HepG2 (cell line): ENCODE measurements around the gene CCT6A. TPM values are rescaled to one million over a fixed set of nuclear protein-coding genes. Genes with fewer than 3 reads are reported as not detected.
A peak's percentile ranks its signal among the peaks of the same experiment; 100 is the strongest.
"Not testable (repeated sequence)": the region's sequence is repeated elsewhere in the genome, so short reads cannot be mapped to it uniquely, and the experiment has no call there.

Experiments used
- ATAC-seq: fragments of 200-7000 bp; cut with Tn5 transposase; 3 replicates; pipeline ENCODE4 v1.9.1; 2020; ENCODE audit warnings: mild to moderate bottlenecking, moderate library complexity
- BruUV-seq: library from RNA; stranded (reverse); fragments of 400-500 nt; replicated peaks from 2 replicates; lab custom pipeline; 2021; lab: Mats Ljungman, UMichigan
- CTCF ChIA-PET: fragments of 300-600 bp; formaldehyde crosslinking; extraction: SDS; loops from one replicate; lab custom pipeline; 2021; ENCODE audit warnings: low total read pairs, inconsistent platforms, low intra/inter-chr PET ratio; lab: Yijun Ruan, JAX
- POLR2A ChIA-PET: fragments of 350-600 bp; sonication (Branson Sonifier 250); formaldehyde crosslinking; loops from one replicate; lab custom pipeline; 2020; ENCODE audit warnings: antibody characterized with exemption, inconsistent platforms; lab: Yijun Ruan, JAX
- DNase-seq: peaks from one replicate; pipeline ENCODE4 v3.0.0-alpha.2; 2015; ENCODE audit warnings: low spot score
- FAIRE-seq: peaks from 3 replicates; lab custom pipeline; 2011; peaks lifted over from hg19 to GRCh38; lab: Jason Lieb, UNC
- H2AFZ ChIP-seq: one replicate; pipeline ENCODE4 v1.6.1; 2011; ENCODE audit warnings: low read length, inconsistent platforms
- H3K27ac ChIP-seq: fragments of 300-600 bp; 3 replicates; pipeline ENCODE4 v1.8.0; 2011; ENCODE audit warnings: mixed run types, mild to moderate bottlenecking, mixed read lengths, low read length, inconsistent platforms; ENCODE audit not compliant: insufficient read depth; ENCODE audit errors: extremely low read length
- H3K27me3 ChIP-seq, 2 experiments: fragments of 200-600 bp in 1 of 2; 2 replicates in 1 of 2; 3 replicates in 1 of 2; pipeline versions ENCODE4 v1.6.0 to v1.8.0; 2011; ENCODE audit warnings: low read length in 2 of 2, mild to moderate bottlenecking in 2 of 2, moderate library complexity in 2 of 2, inconsistent platforms in 1 of 2; ENCODE audit not compliant: insufficient read depth in 2 of 2, control insufficient read depth in 1 of 2
- H3K36me3 ChIP-seq, 2 experiments: fragments of 200-600 bp in 1 of 2; replicated peaks in 1 of 2; 2 replicates in 1 of 2; 3 replicates in 1 of 2; pipeline versions ENCODE4 v1.5.1 to v1.8.0; 2011; ENCODE audit warnings: low read length in 2 of 2, inconsistent platforms in 1 of 2; ENCODE audit not compliant: insufficient read depth in 2 of 2, control insufficient read depth in 1 of 2
- H3K4me1 ChIP-seq: 2 replicates; pipeline ENCODE4 v1.5.1; 2012; ENCODE audit warnings: low read length, inconsistent platforms; ENCODE audit not compliant: insufficient read depth
- H3K4me2 ChIP-seq: 2 replicates; pipeline ENCODE4 v1.6.0; 2011; ENCODE audit warnings: low read depth, low read length, inconsistent platforms
- H3K4me3 ChIP-seq, 3 experiments: fragments of 200-600 bp in 1 of 3; sonication (generic), shearing (Covaris generic) in 1 of 3; replicated peaks in 1 of 3; 2 replicates each; pipeline ENCODE4 v1.5.1; 2011 to 2016; ENCODE audit warnings: low read length in 3 of 3, inconsistent platforms in 2 of 3, low read depth in 2 of 3, mild to moderate bottlenecking in 2 of 3, control low read depth in 1 of 3, mixed read lengths in 1 of 3; ENCODE audit not compliant: insufficient read depth in 1 of 3
- H3K79me2 ChIP-seq: one replicate; pipeline ENCODE4 v1.6.1; 2011; ENCODE audit warnings: low read length, inconsistent platforms; ENCODE audit not compliant: insufficient read depth
- H3K9ac ChIP-seq: 2 replicates; pipeline ENCODE4 v1.6.0; 2011; ENCODE audit warnings: mild to moderate bottlenecking, low read depth, low read length, inconsistent platforms; ENCODE audit not compliant: insufficient read depth
- H3K9me3 ChIP-seq: 2 replicates; pipeline ENCODE4 v1.5.1; 2012; ENCODE audit warnings: mild to moderate bottlenecking, low read length
- H4K20me1 ChIP-seq: 2 replicates; pipeline ENCODE4 v1.6.0; 2011; ENCODE audit warnings: inconsistent platforms, mild to moderate bottlenecking, low read length, moderate library complexity; ENCODE audit not compliant: insufficient read depth
- CEBPG ChIP-seq: IDR thresholded peaks from 2 replicates; pipeline ENCODE4 v1.6.1; 2016
- MEF2D ChIP-seq: sonication (generic); formaldehyde crosslinking; IDR thresholded peaks from 2 replicates; pipeline ENCODE4 v1.5.1; 2020; ENCODE audit warnings: mild to moderate bottlenecking, missing genetic modification reagents
- RCOR2 ChIP-seq: IDR thresholded peaks from 2 replicates; pipeline ENCODE4 v1.6.1; 2016; ENCODE audit warnings: missing biosample characterization, missing genetic modification reagents
- ZBTB33 ChIP-seq: sonication (generic); formaldehyde crosslinking; IDR thresholded peaks from 2 replicates; pipeline ENCODE4 v1.4.0; 2020; ENCODE audit warnings: missing genetic modification reagents
- ZMYM3 ChIP-seq: sonication (generic); formaldehyde crosslinking; IDR thresholded peaks from 2 replicates; pipeline ENCODE4 v1.5.1; 2020; ENCODE audit warnings: mild to moderate bottlenecking, missing genetic modification reagents
- ZNF292 ChIP-seq: sonication (generic); formaldehyde crosslinking; IDR thresholded peaks from 2 replicates; pipeline ENCODE4 v1.8.1; 2022; ENCODE audit warnings: mild to moderate bottlenecking, low read depth, missing genetic modification reagents, borderline replicate concordance
- WGBS: methylation state at CpG from one replicate; pipeline ENCODE4 v1.1.6; 2017; ENCODE audit warnings: low lambda C conversion rate; 5-methylcytosine and 5-hydroxymethylcytosine counted together
- in situ Hi-C: cut with HindIII; loops from 2 replicates; pipeline ENCODE4 v1.10.0; 2017; ENCODE audit warnings: low pct_unique_long_range_greater_than_20kb; ENCODE audit not compliant: extremely low pct_ligation_motif_present
- intact Hi-C: fragments of 100-400 bp; cut with micrococcal nuclease; formaldehyde crosslinking; loops from one replicate; pipeline ENCODE4 v1.10.0; 2022; ENCODE audit not compliant: unreplicated experiment
- polyA plus RNA-seq, 8 experiments: library from polyadenylated mRNA; depleted of rRNA in 3 of 8; stranded (reverse) in 7 of 8; unstranded in 1 of 8; fragments of >200 nt; fragmentation: Illumina TruSeq in 4 of 8; extraction: Trizol in 4 of 8; gene quantifications; 2 replicates each; pipeline versions ENCODE4 v1.2.1 to v1.2.3, GENCODE V29; 2011 to 2016; ENCODE audit warnings: low read depth in 4 of 8, missing spikeins in 1 of 8, mixed read lengths in 1 of 8; ENCODE audit not compliant: insufficient read depth in 1 of 8
- total RNA-seq, 5 experiments: library from RNA; depleted of rRNA; stranded (reverse); fragments of >200 nt; fragmentation: Illumina TruSeq; extraction: Trizol; gene quantifications; 2 replicates each; pipeline ENCODE4 v1.2.3, GENCODE V29; 2016; ENCODE audit warnings: low read depth in 1 of 5
- TF ChIP-seq, protein P1 (sequence below): sonication (generic); formaldehyde crosslinking; IDR thresholded peaks from 2 replicates; pipeline ENCODE4 v1.5.0; 2020; ENCODE audit warnings: mild to moderate bottlenecking, missing genetic modification reagents, borderline replicate concordance
- TF ChIP-seq, protein P2 (sequence below): IDR thresholded peaks from 2 replicates; pipeline ENCODE4 v1.4.0; 2020; ENCODE audit warnings: mild to moderate bottlenecking, missing genetic modification reagents
- TF ChIP-seq, protein P3 (sequence below): sonication (generic); formaldehyde crosslinking; IDR thresholded peaks from 2 replicates; pipeline ENCODE4 v1.5.0; 2020; ENCODE audit warnings: mild to moderate bottlenecking, missing genetic modification reagents

CCT6A gene
- total and polyA plus RNA-seq, 2 of the 13 experiments (the other 11 are each of a cell fraction or from before 2014, with no cell fraction given) = 219 to 292 TPM

GRCh38 chr7:56031556-56031955, 20.0 kb upstream of the CCT6A start:
- Histone ChIP-seq H3K4me3 (peak overlapping the region; percentile 77 to 98 (median 80)), H3K4me2 (peak overlapping the region; percentile 77), H3K79me2 (peaks cover 51% of the 10 kb centered on the region), H3K9ac (peak overlapping the region; percentile 80), H3K27ac (peak overlapping the region; percentile 87), H3K4me1 (peaks cover 68% of the 10 kb centered on the region), H3K36me3 (peaks cover 6 to 29% of the 10 kb centered on the region in 2 experiments)
- H3K9me3 ChIP-seq, DNase-seq, ATAC-seq, BruUV-seq, FAIRE-seq, H4K20me1 ChIP-seq, in situ Hi-C loops, CTCF ChIA-PET, intact Hi-C loops, H2AFZ ChIP-seq, H3K27me3 ChIP-seq: not testable (repeated sequence)
- POLR2A ChIA-PET = interaction anchor here (4.1 to 4.2 kb wide), 2 partner anchors 19 to 24 kb away, joined by 49 to 51 read pairs; partner anchors contain the start of genes CCT6A and PSPH
- 35% methylated on average over 8 of the region's 8 CpGs for WGBS
- TF ChIP-seq, protein P1, sequence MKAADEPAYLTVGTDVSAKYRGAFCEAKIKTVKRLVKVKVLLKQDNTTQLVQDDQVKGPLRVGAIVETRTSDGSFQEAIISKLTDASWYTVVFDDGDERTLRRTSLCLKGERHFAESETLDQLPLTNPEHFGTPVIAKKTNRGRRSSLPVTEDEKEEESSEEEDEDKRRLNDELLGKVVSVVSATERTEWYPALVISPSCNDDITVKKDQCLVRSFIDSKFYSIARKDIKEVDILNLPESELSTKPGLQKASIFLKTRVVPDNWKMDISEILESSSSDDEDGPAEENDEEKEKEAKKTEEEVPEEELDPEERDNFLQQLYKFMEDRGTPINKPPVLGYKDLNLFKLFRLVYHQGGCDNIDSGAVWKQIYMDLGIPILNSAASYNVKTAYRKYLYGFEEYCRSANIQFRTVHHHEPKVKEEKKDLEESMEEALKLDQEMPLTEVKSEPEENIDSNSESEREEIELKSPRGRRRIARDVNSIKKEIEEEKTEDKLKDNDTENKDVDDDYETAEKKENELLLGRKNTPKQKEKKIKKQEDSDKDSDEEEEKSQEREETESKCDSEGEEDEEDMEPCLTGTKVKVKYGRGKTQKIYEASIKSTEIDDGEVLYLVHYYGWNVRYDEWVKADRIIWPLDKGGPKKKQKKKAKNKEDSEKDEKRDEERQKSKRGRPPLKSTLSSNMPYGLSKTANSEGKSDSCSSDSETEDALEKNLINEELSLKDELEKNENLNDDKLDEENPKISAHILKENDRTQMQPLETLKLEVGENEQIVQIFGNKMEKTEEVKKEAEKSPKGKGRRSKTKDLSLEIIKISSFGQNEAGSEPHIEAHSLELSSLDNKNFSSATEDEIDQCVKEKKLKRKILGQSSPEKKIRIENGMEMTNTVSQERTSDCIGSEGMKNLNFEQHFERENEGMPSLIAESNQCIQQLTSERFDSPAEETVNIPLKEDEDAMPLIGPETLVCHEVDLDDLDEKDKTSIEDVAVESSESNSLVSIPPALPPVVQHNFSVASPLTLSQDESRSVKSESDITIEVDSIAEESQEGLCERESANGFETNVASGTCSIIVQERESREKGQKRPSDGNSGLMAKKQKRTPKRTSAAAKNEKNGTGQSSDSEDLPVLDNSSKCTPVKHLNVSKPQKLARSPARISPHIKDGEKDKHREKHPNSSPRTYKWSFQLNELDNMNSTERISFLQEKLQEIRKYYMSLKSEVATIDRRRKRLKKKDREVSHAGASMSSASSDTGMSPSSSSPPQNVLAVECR (CRISPR knock-in tag) = peak; percentile 44; the same call in 1 of the 2 replicates
- TF ChIP-seq ZNF292 = 0 out of 2 replicates have a peak, but pooled peaks have one; percentile 24
- peak; percentile 56 for TF ChIP-seq ZBTB33 (CRISPR knock-in tag)
- TF ChIP-seq, protein P2, sequence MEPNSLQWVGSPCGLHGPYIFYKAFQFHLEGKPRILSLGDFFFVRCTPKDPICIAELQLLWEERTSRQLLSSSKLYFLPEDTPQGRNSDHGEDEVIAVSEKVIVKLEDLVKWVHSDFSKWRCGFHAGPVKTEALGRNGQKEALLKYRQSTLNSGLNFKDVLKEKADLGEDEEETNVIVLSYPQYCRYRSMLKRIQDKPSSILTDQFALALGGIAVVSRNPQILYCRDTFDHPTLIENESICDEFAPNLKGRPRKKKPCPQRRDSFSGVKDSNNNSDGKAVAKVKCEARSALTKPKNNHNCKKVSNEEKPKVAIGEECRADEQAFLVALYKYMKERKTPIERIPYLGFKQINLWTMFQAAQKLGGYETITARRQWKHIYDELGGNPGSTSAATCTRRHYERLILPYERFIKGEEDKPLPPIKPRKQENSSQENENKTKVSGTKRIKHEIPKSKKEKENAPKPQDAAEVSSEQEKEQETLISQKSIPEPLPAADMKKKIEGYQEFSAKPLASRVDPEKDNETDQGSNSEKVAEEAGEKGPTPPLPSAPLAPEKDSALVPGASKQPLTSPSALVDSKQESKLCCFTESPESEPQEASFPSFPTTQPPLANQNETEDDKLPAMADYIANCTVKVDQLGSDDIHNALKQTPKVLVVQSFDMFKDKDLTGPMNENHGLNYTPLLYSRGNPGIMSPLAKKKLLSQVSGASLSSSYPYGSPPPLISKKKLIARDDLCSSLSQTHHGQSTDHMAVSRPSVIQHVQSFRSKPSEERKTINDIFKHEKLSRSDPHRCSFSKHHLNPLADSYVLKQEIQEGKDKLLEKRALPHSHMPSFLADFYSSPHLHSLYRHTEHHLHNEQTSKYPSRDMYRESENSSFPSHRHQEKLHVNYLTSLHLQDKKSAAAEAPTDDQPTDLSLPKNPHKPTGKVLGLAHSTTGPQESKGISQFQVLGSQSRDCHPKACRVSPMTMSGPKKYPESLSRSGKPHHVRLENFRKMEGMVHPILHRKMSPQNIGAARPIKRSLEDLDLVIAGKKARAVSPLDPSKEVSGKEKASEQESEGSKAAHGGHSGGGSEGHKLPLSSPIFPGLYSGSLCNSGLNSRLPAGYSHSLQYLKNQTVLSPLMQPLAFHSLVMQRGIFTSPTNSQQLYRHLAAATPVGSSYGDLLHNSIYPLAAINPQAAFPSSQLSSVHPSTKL (CRISPR knock-in tag) = peak; percentile 29; the same call in 1 of the 2 replicates
- TF ChIP-seq, protein P3, sequence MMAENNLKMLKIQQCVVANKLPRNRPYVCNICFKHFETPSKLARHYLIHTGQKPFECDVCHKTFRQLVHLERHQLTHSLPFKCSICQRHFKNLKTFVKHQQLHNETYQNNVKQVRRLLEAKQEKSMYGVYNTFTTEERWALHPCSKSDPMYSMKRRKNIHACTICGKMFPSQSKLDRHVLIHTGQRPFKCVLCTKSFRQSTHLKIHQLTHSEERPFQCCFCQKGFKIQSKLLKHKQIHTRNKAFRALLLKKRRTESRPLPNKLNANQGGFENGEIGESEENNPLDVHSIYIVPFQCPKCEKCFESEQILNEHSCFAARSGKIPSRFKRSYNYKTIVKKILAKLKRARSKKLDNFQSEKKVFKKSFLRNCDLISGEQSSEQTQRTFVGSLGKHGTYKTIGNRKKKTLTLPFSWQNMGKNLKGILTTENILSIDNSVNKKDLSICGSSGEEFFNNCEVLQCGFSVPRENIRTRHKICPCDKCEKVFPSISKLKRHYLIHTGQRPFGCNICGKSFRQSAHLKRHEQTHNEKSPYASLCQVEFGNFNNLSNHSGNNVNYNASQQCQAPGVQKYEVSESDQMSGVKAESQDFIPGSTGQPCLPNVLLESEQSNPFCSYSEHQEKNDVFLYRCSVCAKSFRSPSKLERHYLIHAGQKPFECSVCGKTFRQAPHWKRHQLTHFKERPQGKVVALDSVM (CRISPR knock-in tag) = peak; percentile 69; the same call in 1 of the 2 replicates
- peak; percentile 63; the same call in 1 of the 2 replicates for TF ChIP-seq ZMYM3
- TF ChIP-seq RCOR2 (CRISPR knock-in tag) = 0 out of 2 replicates have a peak, but pooled peaks have one; percentile 18
- peak; percentile 40; the same call in 1 of the 2 replicates for TF ChIP-seq MEF2D (CRISPR knock-in tag)
- peak; percentile 73 for TF ChIP-seq CEBPG (CRISPR knock-in tag)
